HAP-1 (cell line): ENCODE data around the gene ACOT8.
A peak's percentile ranks its signal among the peaks of the same experiment; 100 is the strongest.

ENCODE experiments used
- DNase-seq, 2 experiments: peaks; one replicate each; pipeline ENCODE4 v3.0.0-alpha.2; 2016 to 2020; ENCODE audit warnings: low spot score in 2 of 2
- H3K27me3 ChIP-seq: fragments of 250-450 bp; sonication (Bioruptor Pico); 2 replicates; pipeline ENCODE4 v1.5.1; 2020; ENCODE audit warnings: low read depth, mild to moderate bottlenecking, moderate library complexity
- H3K36me3 ChIP-seq: fragments of 250-450 bp; sonication (Bioruptor Pico); replicated peaks from 2 replicates; pipeline ENCODE4 v1.5.1; 2020; ENCODE audit warnings: mild to moderate bottlenecking
- H3K4me1 ChIP-seq: fragments of 250-450 bp; sonication (Bioruptor Pico); 2 replicates; pipeline ENCODE4 v1.5.1; 2020; ENCODE audit warnings: mild to moderate bottlenecking
- H3K4me3 ChIP-seq: fragments of 250-450 bp; sonication (Bioruptor Pico); 2 replicates; pipeline ENCODE4 v1.5.1; 2020; ENCODE audit warnings: mild to moderate bottlenecking, moderate library complexity
- H3K9me3 ChIP-seq: fragments of 250-450 bp; sonication (Bioruptor Pico); 2 replicates; pipeline ENCODE4 v1.5.1; 2020; ENCODE audit warnings: mild to moderate bottlenecking, moderate library complexity
- in situ Hi-C: fragments of 300-500 bp; cut with MboI; formaldehyde crosslinking; loops from 3 replicates; pipeline ENCODE4 v1.14.3; 2020; ENCODE audit warnings: low sequenced_read_pairs, inconsistent platforms, mixed read lengths

The ACOT8 gene

GRCh38 chr20:45892828-45893500 is 35.8 kb upstream of the ACOT8 start:
- in situ Hi-C loops: no loop called here
- H3K4me3 ChIP-seq: no peak overlapping the region
- DNase-seq: no peak
- peaks cover 15% of the 10 kb centered on the region for H3K36me3 ChIP-seq
- peaks cover 15% of the 10 kb centered on the region for H3K4me1 ChIP-seq
- no peaks in the 10 kb centered on the region for H3K9me3 ChIP-seq
- no peaks in the 10 kb centered on the region for H3K27me3 ChIP-seq

GRCh38 chr20:45892049-45892825 is 35.0 kb upstream of the ACOT8 start:
- no peaks in the 10 kb centered on the region for H3K27me3 ChIP-seq
- H3K9me3 ChIP-seq: no peaks in the 10 kb centered on the region
- DNase-seq: peak in 1 of 2 experiments; percentile 34
- peaks cover 7% of the 10 kb centered on the region for H3K36me3 ChIP-seq
- H3K4me1 ChIP-seq: peaks cover 15% of the 10 kb centered on the region
- in situ Hi-C loops: no loop called here
- peak overlapping the region; percentile 80 for H3K4me3 ChIP-seq

GRCh38 chr20:45890985-45891983 is 34.1 kb upstream of the ACOT8 start, which contains the start of the genes CTSA and NEURL2:
TSS of gene CTSA (plus strand) at chr20:45891335. CDS start at chr20:45891569, 234 bp downstream.
TSS of gene NEURL2 (minus strand) at chr20:45891208. CDS start at chr20:45890991, 217 bp downstream.
- Histone ChIP-seq H3K27me3 (no peaks in the 10 kb centered on the region), H3K4me1 (peaks cover 15% of the 10 kb centered on the region), H3K4me3 (peak within 1 kb of the TSS; percentile 80), H3K36me3 (0 out of 2 replicates have a peak, but pooled peaks cover 5% of the 10 kb centered on the region), H3K9me3 (no peaks in the 10 kb centered on the region)
- peak; percentile 86 to 93 for DNase-seq
- in situ Hi-C loops: no loop called here

- H3K36me3 ChIP-seq: 0 out of 2 replicates have a peak, but pooled peaks cover 5% of the 10 kb centered on the region
- peak in 1 of 2 experiments; percentile 69 for DNase-seq
- in situ Hi-C loops: no loop called here
- no peaks in the 10 kb centered on the region for H3K27me3 ChIP-seq
- H3K4me1 ChIP-seq: peaks cover 15% of the 10 kb centered on the region
- no peaks in the 10 kb centered on the region for H3K9me3 ChIP-seq
- peak overlapping the region; percentile 80 for H3K4me3 ChIP-seq
These were observed 33.1 kb upstream of the ACOT8 start for GRCh38 chr20:45890077-45890984.

- no peaks in the 10 kb centered on the region for H3K9me3 ChIP-seq
These were observed 31.5 kb upstream of the ACOT8 start for GRCh38 chr20:45888681-45889080.

GRCh38 chr20:45887346-45887715 is 30.1 kb upstream of the ACOT8 start, which contains the start of gene SPATA25:
TSS of gene SPATA25 (minus strand) at chr20:45887622. CDS start at chr20:45887590, 32 bp downstream.
- in situ Hi-C loops: no loop called here
- Histone ChIP-seq H3K4me3 (no peak within 1 kb of the TSS), H3K9me3 (no peaks in the 10 kb centered on the region), H3K36me3 (peaks cover 17% of the 10 kb centered on the region), H3K4me1 (peaks cover 15% of the 10 kb centered on the region), H3K27me3 (no peaks in the 10 kb centered on the region)
- no peak for DNase-seq

More at GRCh38 chr20:45888681-45889080, 31.5 kb upstream of the ACOT8 start:
- peaks cover 5% of the 10 kb centered on the region for H3K36me3 ChIP-seq
- in situ Hi-C loops: no loop called here
- H3K4me3 ChIP-seq: no peak overlapping the region
- H3K4me1 ChIP-seq: peaks cover 15% of the 10 kb centered on the region
- DNase-seq: no peak
- no peaks in the 10 kb centered on the region for H3K27me3 ChIP-seq

GRCh38 chr20:45886590-45887345 is 29.6 kb upstream of the ACOT8 start:
- no peak overlapping the region for H3K4me3 ChIP-seq
- peaks cover 20% of the 10 kb centered on the region for H3K36me3 ChIP-seq
- H3K4me1 ChIP-seq: peaks cover 12% of the 10 kb centered on the region
- in situ Hi-C loops: no loop called here
- no peaks in the 10 kb centered on the region for H3K9me3 ChIP-seq
- H3K27me3 ChIP-seq: no peaks in the 10 kb centered on the region
- DNase-seq: no peak

- in situ Hi-C loops: no loop called here
- no peak for DNase-seq
These were observed 25.9 kb upstream of the ACOT8 start for GRCh38 chr20:45883100-45883469.

GRCh38 chr20:45882469-45883099 is 25.4 kb upstream of the ACOT8 start:
- no peaks in the 10 kb centered on the region for H3K27me3 ChIP-seq
- no peaks in the 10 kb centered on the region for H3K9me3 ChIP-seq
- in situ Hi-C loops: no loop called here
- H3K4me1 ChIP-seq: no peaks in the 10 kb centered on the region
- peaks cover 20% of the 10 kb centered on the region for H3K36me3 ChIP-seq
- no peak for DNase-seq
- no peak overlapping the region for H3K4me3 ChIP-seq

More at GRCh38 chr20:45883100-45883469, 25.9 kb upstream of the ACOT8 start:
- no peaks in the 10 kb centered on the region for H3K27me3 ChIP-seq
- H3K4me3 ChIP-seq: no peak overlapping the region
- peaks cover 20% of the 10 kb centered on the region for H3K36me3 ChIP-seq
- H3K4me1 ChIP-seq: no peaks in the 10 kb centered on the region
- H3K9me3 ChIP-seq: no peaks in the 10 kb centered on the region

- Histone ChIP-seq H3K9me3 (no peaks in the 10 kb centered on the region), H3K36me3 (peaks cover 22% of the 10 kb centered on the region), H3K27me3 (no peaks in the 10 kb centered on the region), H3K4me1 (no peaks in the 10 kb centered on the region), H3K4me3 (peak within 1 kb of the TSS; percentile 51)
- peak; percentile 96 to 99 for DNase-seq
- in situ Hi-C loops: no loop called here
These were observed 24.0 kb upstream of the ACOT8 start, which contains the start of gene ZSWIM1 for GRCh38 chr20:45880988-45881788. TSS of gene ZSWIM1 (plus strand) at chr20:45881227. CDS start at chr20:45882593, 1,366 bp downstream.
